GM12878 (cell line): ENCODE data around the gene TMX4. TPM values are rescaled to one million over a fixed set of nuclear protein-coding genes. Genes with fewer than 3 reads are reported as not detected.

ENCODE experiments used
- ATAC-seq: fragments of 200-7000 bp; cut with Tn5 transposase; 3 replicates; pipeline ENCODE4 v1.9.1; 2020; ENCODE audit warnings: mild to moderate bottlenecking, moderate library complexity
- BruUV-seq: library from RNA; stranded (reverse); fragments of 400-500 nt; replicated peaks from 2 replicates; lab custom pipeline; 2021; lab: Mats Ljungman, UMichigan
- CTCF ChIA-PET: fragments of 300-600 bp; sonication (Branson Sonifier 250); formaldehyde crosslinking; extraction: SDS; loops from one replicate; lab custom pipeline; 2021; ENCODE audit warnings: inconsistent platforms; lab: Yijun Ruan, JAX
- POLR2A ChIA-PET: fragments of 350-600 bp; formaldehyde crosslinking; extraction: SDS; loops from one replicate; lab custom pipeline; 2021; ENCODE audit warnings: inconsistent platforms; lab: Charles Lee
- RAD21 ChIA-PET: fragments of 300-600 bp; sonication (Branson Sonifier 250); formaldehyde crosslinking; loops from one replicate; lab custom pipeline; 2023; ENCODE audit warnings: antibody characterized with exemption; ENCODE audit not compliant: unreplicated experiment; lab: Charles Lee
- SMC1A ChIA-PET: fragments of 300-600 bp; sonication (Branson Sonifier 250); formaldehyde crosslinking; loops from one replicate; lab custom pipeline; 2023; ENCODE audit not compliant: unreplicated experiment, uncharacterized antibody; lab: Charles Lee
- DNase-seq: peaks from one replicate; pipeline ENCODE4 v3.0.0-alpha.2; 2011; ENCODE audit warnings: low read depth, low spot score
- FAIRE-seq: peaks from 3 replicates; lab custom pipeline; 2011; peaks lifted over from hg19 to GRCh38; lab: Jason Lieb, UNC
- H2AFZ ChIP-seq: 2 replicates; pipeline ENCODE4 v1.6.0; 2011; ENCODE audit warnings: low read depth, low read length, control low read depth; ENCODE audit not compliant: control insufficient read depth
- H3K27ac ChIP-seq: 2 replicates; pipeline ENCODE4 v1.5.1; 2011; ENCODE audit warnings: control low read depth; ENCODE audit not compliant: control insufficient read depth, insufficient read depth
- H3K27me3 ChIP-seq, 2 experiments: replicated peaks in 1 of 2; 2 replicates each; pipeline versions ENCODE4 v1.6.0 to v1.6.1; 2011; ENCODE audit warnings: low read length in 1 of 2; ENCODE audit not compliant: control insufficient read depth in 2 of 2, insufficient read depth in 2 of 2
- H3K36me3 ChIP-seq, 2 experiments: 2 replicates each; pipeline ENCODE4 v1.5.1; 2011; ENCODE audit warnings: low read length in 1 of 2; ENCODE audit not compliant: control insufficient read depth in 2 of 2, insufficient read depth in 2 of 2
- H3K4me1 ChIP-seq: 2 replicates; pipeline ENCODE4 v1.6.1; 2011; ENCODE audit warnings: mild to moderate bottlenecking, low read length, moderate library complexity, mixed read lengths; ENCODE audit not compliant: control insufficient read depth, insufficient read depth
- H3K4me2 ChIP-seq: 2 replicates; pipeline ENCODE4 v1.6.0; 2011; ENCODE audit warnings: control low read depth; ENCODE audit not compliant: control insufficient read depth, insufficient read depth
- H3K4me3 ChIP-seq: fragments of 200-600 bp; sonication (generic); 2 replicates; pipeline ENCODE4 v1.5.1; 2016
- H3K79me2 ChIP-seq: 2 replicates; pipeline ENCODE4 v1.6.0; 2011; ENCODE audit warnings: low read length; ENCODE audit not compliant: control insufficient read depth, insufficient read depth
- H3K9ac ChIP-seq: 2 replicates; pipeline ENCODE4 v1.8.0; 2011; ENCODE audit warnings: low read length, control low read depth, mixed read lengths; ENCODE audit not compliant: control insufficient read depth, insufficient read depth
- H3K9me3 ChIP-seq: replicated peaks from 3 replicates; pipeline ENCODE4 v1.5.1; 2011; ENCODE audit warnings: mild to moderate bottlenecking, low read length; ENCODE audit not compliant: control insufficient read depth, insufficient read depth
- H4K20me1 ChIP-seq: 2 replicates; pipeline ENCODE4 v1.6.0; 2011; ENCODE audit not compliant: control insufficient read depth, insufficient read depth
- BCL3 ChIP-seq: IDR thresholded peaks from 2 replicates; pipeline ENCODE4 v1.6.1; 2011; ENCODE audit warnings: borderline replicate concordance, low read depth, mild to moderate bottlenecking, moderate library complexity, low read length; ENCODE audit not compliant: insufficient read depth, poor library complexity, severe bottlenecking
- CBX3 ChIP-seq: fragments of 200-600 bp; sonication (generic); IDR thresholded peaks from 2 replicates; pipeline ENCODE4 v1.6.1; 2016; ENCODE audit warnings: low read depth, borderline replicate concordance
- CEBPZ ChIP-seq: fragments of 150-350 bp; IDR thresholded peaks from 2 replicates; pipeline ENCODE4 v1.6.1; 2016; ENCODE audit warnings: low read depth, low read length
- CHD1 ChIP-seq: IDR thresholded peaks from 2 replicates; pipeline ENCODE4 v1.6.1; 2012; ENCODE audit warnings: low read depth, low read length, improper control_type of control experiment
- EZH2 ChIP-seq: IDR thresholded peaks from 2 replicates; pipeline ENCODE4 v1.6.1; 2012; ENCODE audit warnings: low read depth, mild to moderate bottlenecking, control low read depth, inconsistent platforms, low read length, borderline replicate concordance; ENCODE audit not compliant: control insufficient read depth
- NFXL1 ChIP-seq: fragments of 450-650 bp; IDR thresholded peaks from 2 replicates; pipeline ENCODE4 v1.6.1; 2017; ENCODE audit warnings: antibody characterized with exemption, mild to moderate bottlenecking, borderline replicate concordance
- NRF1 ChIP-seq: conservative IDR thresholded peaks from 2 replicates; pipeline ENCODE4 v1.6.1; 2011; ENCODE audit warnings: mild to moderate bottlenecking, low read depth, low read length, improper control_type of control experiment
- PAX8 ChIP-seq: fragments of 450-650 bp; IDR thresholded peaks from 2 replicates; pipeline ENCODE4 v1.6.1; 2017; ENCODE audit warnings: mild to moderate bottlenecking, moderate library complexity
- RBBP5 ChIP-seq: fragments of 200-600 bp; sonication (generic); conservative IDR thresholded peaks from 2 replicates; pipeline ENCODE4 v1.6.1; 2016
- RELB ChIP-seq: fragments of 450-650 bp; IDR thresholded peaks from 2 replicates; pipeline ENCODE4 v1.6.1; 2017; ENCODE audit warnings: low read depth, mild to moderate bottlenecking, moderate library complexity
- SMARCA5 ChIP-seq: fragments of 450-650 bp; IDR thresholded peaks from 2 replicates; pipeline ENCODE4 v1.6.1; 2017; ENCODE audit warnings: mild to moderate bottlenecking
- SREBF2 ChIP-seq: IDR thresholded peaks from 2 replicates; pipeline ENCODE4 v1.6.1; 2012; ENCODE audit warnings: mild to moderate bottlenecking, low read length
- ZBTB4 ChIP-seq: fragments of 450-650 bp; formaldehyde crosslinking; IDR thresholded peaks from 2 replicates; pipeline ENCODE4 v1.4.0; 2022; ENCODE audit warnings: mild to moderate bottlenecking, moderate library complexity
- WGBS: methylation state at CpG from one replicate; pipeline ENCODE4 v1.1.6; 2016; ENCODE audit warnings: low lambda C conversion rate; ENCODE audit not compliant: insufficient replicate concordance, insufficient coverage; ENCODE audit errors: missing lambda C conversion rate; 5-methylcytosine and 5-hydroxymethylcytosine counted together
- in situ Hi-C: fragments of 300-500 bp; cut with MboI; formaldehyde crosslinking; loops from 9 replicates; pipeline ENCODE4 v1.14.3; 2018; ENCODE audit warnings: mixed read lengths
- intact Hi-C: fragments of 100-400 bp; cut with micrococcal nuclease; formaldehyde crosslinking; loops from one replicate; pipeline ENCODE4 v1.14.2; 2022; ENCODE audit not compliant: unreplicated experiment
- polyA plus RNA-seq, 11 experiments: library from polyadenylated mRNA; depleted of rRNA in 4 of 11; unstranded in 6 of 11; stranded (reverse) in 5 of 11; fragments of >200 nt; fragmentation: Nextera tagmentation in 4 of 11; fragmentation: Illumina TruSeq in 1 of 11; extraction: Ambion mirVana in 4 of 11; extraction: Trizol in 1 of 11; gene quantifications; 1 replicate in 1 of 11; 2 replicates in 10 of 11; pipeline versions ENCODE4 v1.2.1 to v1.2.3, GENCODE V29; 2011 to 2016; ENCODE audit warnings: inconsistent platforms in 2 of 11, missing spikeins in 2 of 11, low read depth in 1 of 11
- total RNA-seq, 4 experiments: library from RNA; depleted of rRNA in 3 of 4; stranded (reverse); fragments of >200 nt in 3 of 4; fragmentation: Illumina TruSeq in 1 of 4; extraction: Trizol in 1 of 4; gene quantifications; 2 replicates each; pipeline versions ENCODE4 v1.2.1 to v1.2.3, GENCODE V29; 2013 to 2021

Gene TMX4
- total and polyA plus RNA-seq, 10 of the 15 experiments (the other 5 are each of a cell fraction or from before 2014, with no cell fraction given): 3.9 to 19.9 (median 11.1) TPM

- ATAC-seq: no peak
- H3K4me3 ChIP-seq: no peak overlapping the region
- no peaks in the 10 kb centered on the region for H3K4me1 ChIP-seq
- H3K9ac ChIP-seq: no peak overlapping the region
- TF ChIP-seq SMARCA5: no peak
- TF ChIP-seq CBX3: no peak
- TF ChIP-seq BCL3: no peak
- TF ChIP-seq EZH2: no peak
- TF ChIP-seq SREBF2: no peak
- no peak for TF ChIP-seq NFXL1
- no peak for TF ChIP-seq ZBTB4 (CRISPR knock-in tag)
- TF ChIP-seq PAX8: no peak
- TF ChIP-seq CEBPZ: no peak
- no peak for TF ChIP-seq RELB
- TF ChIP-seq RBBP5: no peak
- no peak for TF ChIP-seq NRF1
- TF ChIP-seq CHD1: no peak
- FAIRE-seq: no peak
- ChIA-PET SMC1A (interaction anchor here (1.5 kb wide), 1 partner anchor 656 kb away, joined by 4 read pairs; no protein-coding TSS in a partner anchor), CTCF (interaction anchor here (1.2 to 2.7 kb wide), 3 partner anchors 22 to 129 kb away, joined by 3 to 8 read pairs (median 5); no protein-coding TSS in a partner anchor), RAD21 (no interaction called here), POLR2A (no interaction called here)
- no peak for DNase-seq
- no peak overlapping the region for H3K27ac ChIP-seq
- H3K4me2 ChIP-seq: no peak overlapping the region
- in situ Hi-C loops: no loop called here
- 57% methylated on average over 2 of the region's 2 CpGs for WGBS
- BruUV-seq: no TSS peak
- H2AFZ ChIP-seq: no peak overlapping the region
- no peaks in the 10 kb centered on the region for H3K9me3 ChIP-seq
- no peaks in the 10 kb centered on the region for H3K79me2 ChIP-seq
- intact Hi-C loops: no loop called here
- H3K27me3 ChIP-seq: no peaks in the 10 kb centered on the region; a peak in 1 of 4 replicates
- H4K20me1 ChIP-seq: no peaks in the 10 kb centered on the region; the same call in 1 of the 2 replicates
- no peaks in the 10 kb centered on the region for H3K36me3 ChIP-seq
Observed at GRCh38 chr20:8065691-8066090, 46.1 kb upstream of the TMX4 start.
